RWPE1 (cell line): ENCODE measurements around the gene KHDC1.

Experiments
- CTCF ChIA-PET: fragments of 350-600 bp; sonication (Branson Sonifier 250); formaldehyde crosslinking; extraction: SDS; loops from one replicate; lab custom pipeline; 2021; lab: Yijun Ruan, JAX
- POLR2A ChIA-PET: fragments of 400-600 bp; formaldehyde crosslinking; extraction: SDS; loops from one replicate; lab custom pipeline; 2020; ENCODE audit warnings: antibody characterized with exemption; ENCODE audit not compliant: low non-redundant PET; lab: Yijun Ruan, JAX
- DNase-seq: peaks from one replicate; pipeline ENCODE4 v3.0.0; 2012; ENCODE audit warnings: low spot score
- H3K27ac ChIP-seq: fragments of 450-650 bp; 2 replicates; pipeline ENCODE4 v1.5.1; 2017
- TF ChIP-seq, protein P1 (sequence below): fragments of 450-650 bp; conservative IDR thresholded peaks from 2 replicates; pipeline ENCODE4 v1.5.1; 2017; ENCODE audit warnings: low read depth, mild to moderate bottlenecking

Gene KHDC1

GRCh38 chr6:73233048-73233447, 29.9 kb downstream of the KHDC1 start:
- POLR2A ChIA-PET = no interaction called here
- CTCF ChIA-PET = no interaction called here
- H3K27ac ChIP-seq = no peak overlapping the region
- TF ChIP-seq, protein P1, sequence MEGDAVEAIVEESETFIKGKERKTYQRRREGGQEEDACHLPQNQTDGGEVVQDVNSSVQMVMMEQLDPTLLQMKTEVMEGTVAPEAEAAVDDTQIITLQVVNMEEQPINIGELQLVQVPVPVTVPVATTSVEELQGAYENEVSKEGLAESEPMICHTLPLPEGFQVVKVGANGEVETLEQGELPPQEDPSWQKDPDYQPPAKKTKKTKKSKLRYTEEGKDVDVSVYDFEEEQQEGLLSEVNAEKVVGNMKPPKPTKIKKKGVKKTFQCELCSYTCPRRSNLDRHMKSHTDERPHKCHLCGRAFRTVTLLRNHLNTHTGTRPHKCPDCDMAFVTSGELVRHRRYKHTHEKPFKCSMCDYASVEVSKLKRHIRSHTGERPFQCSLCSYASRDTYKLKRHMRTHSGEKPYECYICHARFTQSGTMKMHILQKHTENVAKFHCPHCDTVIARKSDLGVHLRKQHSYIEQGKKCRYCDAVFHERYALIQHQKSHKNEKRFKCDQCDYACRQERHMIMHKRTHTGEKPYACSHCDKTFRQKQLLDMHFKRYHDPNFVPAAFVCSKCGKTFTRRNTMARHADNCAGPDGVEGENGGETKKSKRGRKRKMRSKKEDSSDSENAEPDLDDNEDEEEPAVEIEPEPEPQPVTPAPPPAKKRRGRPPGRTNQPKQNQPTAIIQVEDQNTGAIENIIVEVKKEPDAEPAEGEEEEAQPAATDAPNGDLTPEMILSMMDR = no peak
- DNase-seq = no peak

- CTCF ChIA-PET = no interaction called here
- no peak for DNase-seq
- POLR2A ChIA-PET = interaction anchor here (0.6 kb wide), 1 partner anchor 13 kb away, joined by 4 read pairs; no protein-coding TSS in a partner anchor
- no peak overlapping the region for H3K27ac ChIP-seq
- TF ChIP-seq, protein P1 = no peak
These were observed 31.0 kb downstream of the KHDC1 start for GRCh38 chr6:73231986-73232391.

- no peak for DNase-seq
- H3K27ac ChIP-seq = no peak overlapping the region
- POLR2A ChIA-PET = no interaction called here
- TF ChIP-seq, protein P1 = no peak
- CTCF ChIA-PET = interaction anchor here (1.0 kb wide), 1 partner anchor 611 kb away, joined by 3 read pairs; no protein-coding TSS in a partner anchor
These were observed 35.3 kb downstream of the KHDC1 start for GRCh38 chr6:73227606-73228255.

- CTCF ChIA-PET = no interaction called here
- TF ChIP-seq, protein P1 = no peak
- no peak within 1 kb of the TSS for H3K27ac ChIP-seq
- POLR2A ChIA-PET = no interaction called here
- no peak for DNase-seq
These were observed 37.6 kb downstream of the KHDC1 start, which contains the start of gene KHDC1L for GRCh38 chr6:73225396-73225795. KHDC1L (minus strand) TSS chr6:73225496; CDS start chr6:73225408, 88 bp downstream.

DNA sequence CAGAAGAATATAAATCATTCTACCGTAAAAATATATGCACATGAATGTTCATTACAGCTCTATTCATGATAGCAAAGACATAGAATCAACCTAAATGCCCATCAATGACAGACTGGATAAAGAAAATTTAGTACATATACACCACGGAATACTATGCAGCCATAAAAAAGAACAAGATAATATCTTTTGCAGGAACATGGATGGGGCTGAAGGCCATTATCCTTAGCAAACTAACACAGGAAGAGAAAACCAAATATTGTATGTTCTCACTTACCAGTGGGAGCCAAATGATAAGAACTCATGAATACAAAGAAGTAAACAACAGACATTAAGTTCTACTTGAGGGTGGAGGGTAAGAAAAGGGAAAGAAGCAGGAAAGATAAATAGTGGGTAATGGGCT, 46.1 kb downstream of the KHDC1 start:
- ChIA-PET POLR2A (no interaction called here), CTCF (interaction anchor here (0.7 kb wide), 2 partner anchors 109 to 338 kb away, joined by 3 to 4 read pairs; no protein-coding TSS in a partner anchor)
- H3K27ac ChIP-seq = no peak overlapping the region
- no peak for DNase-seq
- TF ChIP-seq, protein P1 = no peak

- H3K27ac ChIP-seq = no peak overlapping the region
- TF ChIP-seq, protein P1 = no peak
- ChIA-PET CTCF (no interaction called here), POLR2A (no interaction called here)
- DNase-seq = no peak
These were observed 53.9 kb downstream of the KHDC1 start for GRCh38 chr6:73209117-73209516.
